ENCODE measurements around the gene OSGEP. TPM values are rescaled to one million over a fixed set of nuclear protein-coding genes. Genes with fewer than 3 reads are reported as not detected.

The OSGEP gene
- total RNA-seq, 1 experiment from 2014 or later = 26.6 TPM

- intact Hi-C loops (cut with micrococcal nuclease; ENCODE audit: unreplicated experiment) = no loop called here
- POLR2A ChIA-PET = no interaction called here
- TF ChIP-seq POLR2AphosphoS5 (IDR thresholded peaks at IDR 0.05; ENCODE audit: low read depth, low read length) = no peak
- TF ChIP-seq, protein P1, sequence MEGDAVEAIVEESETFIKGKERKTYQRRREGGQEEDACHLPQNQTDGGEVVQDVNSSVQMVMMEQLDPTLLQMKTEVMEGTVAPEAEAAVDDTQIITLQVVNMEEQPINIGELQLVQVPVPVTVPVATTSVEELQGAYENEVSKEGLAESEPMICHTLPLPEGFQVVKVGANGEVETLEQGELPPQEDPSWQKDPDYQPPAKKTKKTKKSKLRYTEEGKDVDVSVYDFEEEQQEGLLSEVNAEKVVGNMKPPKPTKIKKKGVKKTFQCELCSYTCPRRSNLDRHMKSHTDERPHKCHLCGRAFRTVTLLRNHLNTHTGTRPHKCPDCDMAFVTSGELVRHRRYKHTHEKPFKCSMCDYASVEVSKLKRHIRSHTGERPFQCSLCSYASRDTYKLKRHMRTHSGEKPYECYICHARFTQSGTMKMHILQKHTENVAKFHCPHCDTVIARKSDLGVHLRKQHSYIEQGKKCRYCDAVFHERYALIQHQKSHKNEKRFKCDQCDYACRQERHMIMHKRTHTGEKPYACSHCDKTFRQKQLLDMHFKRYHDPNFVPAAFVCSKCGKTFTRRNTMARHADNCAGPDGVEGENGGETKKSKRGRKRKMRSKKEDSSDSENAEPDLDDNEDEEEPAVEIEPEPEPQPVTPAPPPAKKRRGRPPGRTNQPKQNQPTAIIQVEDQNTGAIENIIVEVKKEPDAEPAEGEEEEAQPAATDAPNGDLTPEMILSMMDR (IDR thresholded peaks at IDR 0.05) = peak; percentile 69
- no peak for TF ChIP-seq SIN3A (IDR thresholded peaks at IDR 0.05; ENCODE audit: borderline replicate concordance, insufficient read depth, low read depth, low read length)
- TF ChIP-seq, protein P2, sequence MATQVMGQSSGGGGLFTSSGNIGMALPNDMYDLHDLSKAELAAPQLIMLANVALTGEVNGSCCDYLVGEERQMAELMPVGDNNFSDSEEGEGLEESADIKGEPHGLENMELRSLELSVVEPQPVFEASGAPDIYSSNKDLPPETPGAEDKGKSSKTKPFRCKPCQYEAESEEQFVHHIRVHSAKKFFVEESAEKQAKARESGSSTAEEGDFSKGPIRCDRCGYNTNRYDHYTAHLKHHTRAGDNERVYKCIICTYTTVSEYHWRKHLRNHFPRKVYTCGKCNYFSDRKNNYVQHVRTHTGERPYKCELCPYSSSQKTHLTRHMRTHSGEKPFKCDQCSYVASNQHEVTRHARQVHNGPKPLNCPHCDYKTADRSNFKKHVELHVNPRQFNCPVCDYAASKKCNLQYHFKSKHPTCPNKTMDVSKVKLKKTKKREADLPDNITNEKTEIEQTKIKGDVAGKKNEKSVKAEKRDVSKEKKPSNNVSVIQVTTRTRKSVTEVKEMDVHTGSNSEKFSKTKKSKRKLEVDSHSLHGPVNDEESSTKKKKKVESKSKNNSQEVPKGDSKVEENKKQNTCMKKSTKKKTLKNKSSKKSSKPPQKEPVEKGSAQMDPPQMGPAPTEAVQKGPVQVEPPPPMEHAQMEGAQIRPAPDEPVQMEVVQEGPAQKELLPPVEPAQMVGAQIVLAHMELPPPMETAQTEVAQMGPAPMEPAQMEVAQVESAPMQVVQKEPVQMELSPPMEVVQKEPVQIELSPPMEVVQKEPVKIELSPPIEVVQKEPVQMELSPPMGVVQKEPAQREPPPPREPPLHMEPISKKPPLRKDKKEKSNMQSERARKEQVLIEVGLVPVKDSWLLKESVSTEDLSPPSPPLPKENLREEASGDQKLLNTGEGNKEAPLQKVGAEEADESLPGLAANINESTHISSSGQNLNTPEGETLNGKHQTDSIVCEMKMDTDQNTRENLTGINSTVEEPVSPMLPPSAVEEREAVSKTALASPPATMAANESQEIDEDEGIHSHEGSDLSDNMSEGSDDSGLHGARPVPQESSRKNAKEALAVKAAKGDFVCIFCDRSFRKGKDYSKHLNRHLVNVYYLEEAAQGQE (IDR thresholded peaks at IDR 0.05; ENCODE audit: insufficient read depth in 1 of 2, low read depth in 2 of 2, low read length in 1 of 2) = no peak
- in situ Hi-C loops (cut with HindIII; ENCODE audit: low pct_unique_long_range_greater_than_20kb, low sequenced_read_pairs) = no loop called here
- ATAC-seq (0 out of 2 replicates have a peak, but pooled peaks have one; percentile 41), DNase-seq (ENCODE audit: low read depth, low spot score) (no peak)
- H3K4me3 ChIP-seq (ENCODE audit: low read depth in 2 of 2, low read length in 2 of 2) = no peak overlapping the region
- CTCF ChIA-PET = interaction anchor here (0.6 to 1.2 kb wide), 2 partner anchors 18 to 83 kb away, joined by 3 read pairs; no protein-coding TSS in a partner anchor
- H3K27me3 ChIP-seq (ENCODE audit: control insufficient read depth, insufficient read depth, low read length) = no peaks in the 10 kb centered on the region
- H3K27ac ChIP-seq (ENCODE audit: low read length) = no peak overlapping the region
- H3K36me3 ChIP-seq (ENCODE audit: control insufficient read depth, insufficient read depth, low read length) = no peaks in the 10 kb centered on the region; the same call in 1 of the 2 replicates
- H3K9me3 ChIP-seq (ENCODE audit: control insufficient read depth, insufficient read depth, low read depth, low read length) = no peaks in the 10 kb centered on the region
- peaks cover 9% of the 10 kb centered on the region for H3K4me1 ChIP-seq (ENCODE audit: control insufficient read depth, insufficient read depth, low read length)
- BruUV-seq (replicated peaks) = no TSS peak
Observed at GRCh38 chr14:20415782-20416206, 38.8 kb downstream of the OSGEP start.

GRCh38 chr14:20413744-20414082 is 40.9 kb downstream of the OSGEP start:
- peak overlapping the region; percentile 86 to 87 for H3K4me3 ChIP-seq (ENCODE audit: low read depth in 2 of 2, low read length in 2 of 2)
- no TSS peak for BruUV-seq (replicated peaks)
- H3K36me3 ChIP-seq (ENCODE audit: control insufficient read depth, insufficient read depth, low read length) = no peaks in the 10 kb centered on the region; the same call in 1 of the 2 replicates
- in situ Hi-C loops (cut with HindIII; ENCODE audit: low pct_unique_long_range_greater_than_20kb, low sequenced_read_pairs) = no loop called here
- TF ChIP-seq, protein P2 (IDR thresholded peaks at IDR 0.05; ENCODE audit: insufficient read depth in 1 of 2, low read depth in 2 of 2, low read length in 1 of 2) = no peak
- TF ChIP-seq SIN3A (IDR thresholded peaks at IDR 0.05; ENCODE audit: borderline replicate concordance, insufficient read depth, low read depth, low read length) (no peak), TCF7L2 (IDR thresholded peaks at IDR 0.05; ENCODE audit: low read depth, low read length) (no peak), POLR2AphosphoS5 (IDR thresholded peaks at IDR 0.05; ENCODE audit: low read depth, low read length) (no peak)
- TF ChIP-seq, protein P1 (IDR thresholded peaks at IDR 0.05) = no peak
- peak overlapping the region; percentile 91 for H3K27ac ChIP-seq (ENCODE audit: low read length)
- DNase-seq (ENCODE audit: low read depth, low spot score) = no peak
- POLR2A ChIA-PET = no interaction called here
- no peaks in the 10 kb centered on the region for H3K9me3 ChIP-seq (ENCODE audit: control insufficient read depth, insufficient read depth, low read depth, low read length)
- H3K4me1 ChIP-seq (ENCODE audit: control insufficient read depth, insufficient read depth, low read length) = peaks cover 9% of the 10 kb centered on the region
- no peaks in the 10 kb centered on the region for H3K27me3 ChIP-seq (ENCODE audit: control insufficient read depth, insufficient read depth, low read length)
- intact Hi-C loops (cut with micrococcal nuclease; ENCODE audit: unreplicated experiment) = no loop called here
- peak; percentile 56; the same call in 1 of the 2 replicates for ATAC-seq
- CTCF ChIA-PET = no interaction called here

Data from Panc1 (cell line).